Lower leg skin (tissue), 3 donors: ENCODE results near the gene FLNA.

Source experiments
- POLR2A ChIP-seq, 2 donors: fragments of 450-650 bp; IDR thresholded peaks; one replicate each; pipeline ENCODE4 v1.6.1; 2016 to 2017; ENCODE audit warnings: antibody characterized with exemption in 2 of 2, mild to moderate bottlenecking in 1 of 2, moderate library complexity in 1 of 2
- TF ChIP-seq, protein P1 (sequence below), 3 donors: fragments of 450-650 bp; IDR thresholded peaks; one replicate each; pipeline ENCODE4 v1.5.1; 2016; ENCODE audit warnings: antibody characterized with exemption in 3 of 3, mild to moderate bottlenecking in 3 of 3, moderate library complexity in 2 of 3

DNA sequence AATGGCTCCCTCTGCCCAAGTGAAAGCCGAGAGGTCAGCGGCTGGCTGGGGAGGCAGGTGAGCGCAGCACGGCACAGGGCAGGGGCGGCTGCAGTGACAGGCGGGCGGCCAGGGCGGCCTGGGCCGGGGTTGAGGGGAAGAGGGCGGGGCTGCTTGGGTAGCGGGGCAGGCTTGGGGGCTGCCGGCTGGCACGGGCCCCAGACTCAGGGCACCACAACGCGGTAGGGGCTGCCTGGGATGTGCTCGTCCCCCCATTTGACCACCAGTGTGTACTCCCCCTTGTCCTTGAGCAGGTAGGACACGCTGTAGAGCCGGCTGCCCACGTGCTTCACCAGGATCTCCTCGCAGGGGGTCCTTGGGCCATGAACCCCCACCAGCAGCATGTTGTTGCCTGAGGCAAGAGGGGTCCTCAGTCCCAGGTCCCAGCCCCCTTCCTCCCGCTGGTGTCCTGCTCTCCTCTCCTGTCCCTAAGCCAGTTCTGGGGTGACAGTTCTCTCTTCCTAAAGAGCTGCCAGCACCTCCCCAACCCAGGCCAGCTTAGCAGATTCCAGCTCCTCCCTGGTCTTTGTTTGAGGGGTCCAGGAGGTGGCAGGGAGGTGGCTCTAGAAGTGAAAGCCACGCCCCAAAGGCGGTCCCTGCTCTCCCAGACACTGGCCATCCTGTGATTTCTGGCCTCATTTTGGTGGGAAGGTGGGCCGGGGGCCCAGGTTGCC, 25.6 kb downstream of the FLNA start:
- TF ChIP-seq, protein P1, sequence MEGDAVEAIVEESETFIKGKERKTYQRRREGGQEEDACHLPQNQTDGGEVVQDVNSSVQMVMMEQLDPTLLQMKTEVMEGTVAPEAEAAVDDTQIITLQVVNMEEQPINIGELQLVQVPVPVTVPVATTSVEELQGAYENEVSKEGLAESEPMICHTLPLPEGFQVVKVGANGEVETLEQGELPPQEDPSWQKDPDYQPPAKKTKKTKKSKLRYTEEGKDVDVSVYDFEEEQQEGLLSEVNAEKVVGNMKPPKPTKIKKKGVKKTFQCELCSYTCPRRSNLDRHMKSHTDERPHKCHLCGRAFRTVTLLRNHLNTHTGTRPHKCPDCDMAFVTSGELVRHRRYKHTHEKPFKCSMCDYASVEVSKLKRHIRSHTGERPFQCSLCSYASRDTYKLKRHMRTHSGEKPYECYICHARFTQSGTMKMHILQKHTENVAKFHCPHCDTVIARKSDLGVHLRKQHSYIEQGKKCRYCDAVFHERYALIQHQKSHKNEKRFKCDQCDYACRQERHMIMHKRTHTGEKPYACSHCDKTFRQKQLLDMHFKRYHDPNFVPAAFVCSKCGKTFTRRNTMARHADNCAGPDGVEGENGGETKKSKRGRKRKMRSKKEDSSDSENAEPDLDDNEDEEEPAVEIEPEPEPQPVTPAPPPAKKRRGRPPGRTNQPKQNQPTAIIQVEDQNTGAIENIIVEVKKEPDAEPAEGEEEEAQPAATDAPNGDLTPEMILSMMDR (IDR thresholded peaks at IDR 0.05), result no peak
- TF ChIP-seq POLR2A (IDR thresholded peaks at IDR 0.05), result no peak
